Stimulated activated CD8-positive, alpha-beta memory T cell treated with anti-CD3 and anti-CD28 coated beads, Interleukin-2, amount 100 ng/mL, for 1 hour (primary cell): Measurements from ENCODE around the gene SULT4A1.

Experiments used
- DNase-seq, 2 donors: peaks; one replicate each; pipeline ENCODE4 v3.0.0-alpha.2; 2020; ENCODE audit warnings: low read depth in 2 of 2

Gene SULT4A1

DNA sequence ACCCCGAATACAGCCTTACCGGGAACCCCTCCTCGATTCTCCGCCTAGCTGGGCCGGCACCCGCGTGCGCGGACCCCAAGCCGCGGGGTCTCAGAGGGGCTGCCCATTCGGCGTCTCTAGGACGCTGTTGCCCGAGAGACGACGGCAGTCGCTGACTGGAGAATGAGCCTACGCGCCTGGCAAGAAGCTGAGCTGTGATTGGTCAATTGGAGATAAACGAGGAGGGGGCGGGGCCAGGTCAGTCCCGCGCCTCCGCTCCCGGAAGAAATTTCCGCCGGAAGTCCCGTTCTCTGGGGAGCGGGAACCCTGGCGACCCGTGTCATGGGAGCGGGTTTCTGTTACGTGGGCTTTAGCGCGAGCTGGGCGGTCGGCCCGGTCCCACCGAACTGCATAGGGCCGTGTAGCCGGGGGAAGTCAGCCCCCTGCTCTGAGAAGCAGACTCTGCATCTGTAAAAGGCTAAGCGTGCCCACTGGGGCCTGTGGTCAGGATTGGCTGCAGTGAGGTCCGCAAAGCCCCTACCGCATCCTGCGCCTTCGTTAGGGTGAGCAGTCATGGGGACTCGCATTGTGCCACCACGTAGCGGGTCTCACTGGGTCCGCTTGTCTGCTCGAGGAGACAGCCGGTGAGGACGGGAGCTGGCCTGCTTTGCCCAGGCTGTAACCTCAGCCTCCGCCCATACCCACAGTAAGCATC is 50.0 kb downstream of the SULT4A1 start, which contains the start of gene EFCAB6:
EFCAB6 (minus strand) TSS at position 157 of the 694 bp plus-strand sequence. CDS start 29,987 bp downstream, outside the sequence.
- peak; percentile 79 to 82 for DNase-seq

DNA sequence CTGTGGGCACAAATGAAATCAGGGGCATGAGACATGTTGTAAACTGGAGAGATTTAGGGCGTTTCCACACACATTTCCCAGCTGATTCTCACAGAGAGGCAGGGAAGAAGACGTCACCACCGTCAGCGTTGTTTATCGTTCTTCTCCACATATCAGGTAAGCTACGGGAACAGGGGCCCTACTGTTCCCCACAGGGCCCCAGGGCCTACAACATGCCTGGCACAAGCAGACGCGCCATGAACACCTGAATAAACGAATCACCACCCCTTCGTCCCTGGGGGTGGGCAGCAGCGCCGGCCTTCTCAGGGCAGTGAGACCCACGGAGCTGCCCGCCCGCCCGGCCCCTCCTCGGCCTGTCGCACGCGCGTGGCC is 50.5 kb downstream of the SULT4A1 start:
- DNase-seq, result no peak

DNA sequence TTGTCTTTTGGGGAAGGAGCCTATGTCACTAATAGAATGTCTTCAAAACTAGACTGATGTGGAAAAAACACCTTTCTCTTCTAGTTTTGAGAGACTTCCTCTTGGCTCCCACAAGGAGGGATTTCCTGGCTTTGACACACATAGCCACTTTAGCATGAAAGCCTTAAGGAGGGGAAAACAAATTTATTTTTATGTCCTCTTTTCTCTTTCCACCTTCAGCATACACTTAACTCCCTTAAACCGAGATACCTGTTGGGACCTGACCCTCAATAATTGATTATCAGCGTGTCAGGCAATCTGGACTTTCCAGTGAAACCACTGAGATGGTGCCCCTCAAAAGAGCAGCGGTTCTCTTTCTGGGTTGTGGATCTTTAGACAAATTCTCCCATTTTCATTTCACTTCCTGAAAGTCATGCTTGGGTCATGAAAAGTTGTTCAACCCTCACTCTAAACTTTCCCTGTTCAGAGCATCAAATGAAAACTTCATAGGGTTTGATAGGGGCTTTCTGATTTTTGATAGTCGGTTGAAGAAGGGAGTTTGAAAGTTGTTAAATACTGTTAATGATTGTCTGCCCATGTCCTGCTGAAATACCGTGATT is 59.3 kb downstream of the SULT4A1 start:
- no peak for DNase-seq

- DNase-seq, result no peak
These were observed 61.3 kb downstream of the SULT4A1 start for GRCh38 chr22:43800970-43801369.

DNA sequence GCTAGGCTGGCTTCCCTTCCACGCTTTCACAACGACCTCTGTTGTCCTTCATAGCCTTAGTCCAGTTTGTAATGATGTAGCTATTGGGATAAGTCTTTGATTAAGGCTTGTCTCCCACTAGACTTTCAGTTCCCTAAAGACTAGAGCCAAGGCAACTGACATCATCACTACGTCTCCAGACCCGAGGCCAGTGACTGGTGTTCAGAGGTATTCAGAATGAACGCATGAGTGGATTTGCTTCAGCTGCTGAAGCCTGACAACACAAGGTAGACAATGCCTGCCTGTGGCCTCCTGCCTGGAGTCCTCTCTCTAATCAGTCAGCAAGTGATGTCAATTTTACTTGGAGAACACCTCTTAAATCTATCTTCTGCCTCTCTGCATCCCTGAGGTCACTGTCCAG is 63.8 kb downstream of the SULT4A1 start:
- no peak for DNase-seq

- DNase-seq, result no peak
These were observed 65.7 kb downstream of the SULT4A1 start for GRCh38 chr22:43796567-43796966.

DNA sequence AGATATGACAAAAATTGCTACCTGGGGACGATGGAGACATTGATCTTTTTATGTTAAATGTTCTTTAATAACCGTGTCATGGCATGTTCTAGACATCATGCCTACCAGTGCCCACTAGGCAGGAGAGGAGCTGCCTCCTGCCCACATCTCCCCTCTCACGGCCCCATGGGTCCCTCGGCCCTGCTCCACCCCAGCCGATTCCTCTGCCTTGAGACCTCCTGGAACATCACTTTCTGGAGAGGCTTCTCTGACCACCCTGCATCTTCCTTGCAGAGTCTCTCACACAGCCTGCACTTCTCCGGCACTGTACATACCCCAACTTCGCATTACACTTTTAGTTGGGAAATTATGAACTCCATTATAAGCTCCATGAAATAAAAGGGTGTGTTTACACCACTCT is 67.0 kb downstream of the SULT4A1 start:
- DNase-seq, result no peak

DNA sequence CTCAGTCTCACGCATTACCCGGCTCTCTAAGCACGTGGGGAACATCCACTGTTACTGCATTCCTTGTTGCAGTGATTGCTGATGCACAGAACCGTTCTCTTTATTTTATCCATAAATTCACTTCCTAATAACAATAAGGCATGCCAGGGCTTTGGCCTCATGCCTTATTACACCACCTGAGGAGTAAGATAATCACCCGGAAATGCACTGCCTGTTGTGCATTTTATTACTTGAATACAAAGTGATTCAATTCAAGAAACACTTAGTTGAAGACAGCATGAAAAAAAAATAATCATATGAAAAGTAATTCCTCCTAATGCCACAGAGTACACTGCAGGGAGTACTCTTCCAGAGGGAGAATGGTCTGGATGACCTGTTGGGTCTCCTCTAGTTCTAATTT is 69.4 kb downstream of the SULT4A1 start:
- no peak for DNase-seq

GRCh38 chr22:43789452-43789851 is 72.9 kb downstream of the SULT4A1 start:
- no peak for DNase-seq

GRCh38 chr22:43783777-43784176 is 78.5 kb downstream of the SULT4A1 start:
- DNase-seq, result no peak

DNA sequence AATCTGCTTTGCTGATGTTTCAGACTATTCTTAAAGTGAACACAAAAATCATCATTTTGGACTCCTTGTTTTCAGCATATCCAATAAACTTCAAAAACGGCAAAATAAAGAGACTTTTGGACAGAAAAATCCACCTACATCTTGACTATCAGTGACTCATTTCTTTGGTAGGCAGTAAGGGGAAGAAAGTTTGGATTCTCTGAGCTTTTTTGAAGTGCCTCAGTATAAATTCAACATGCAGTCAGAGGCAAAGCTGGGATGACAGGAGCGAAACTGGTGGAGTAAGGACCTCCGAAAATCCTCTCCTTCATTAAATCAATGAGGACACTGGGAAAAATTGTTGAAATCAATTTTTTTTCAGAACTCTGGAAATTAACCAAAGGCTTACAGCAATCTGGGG is 79.9 kb downstream of the SULT4A1 start:
- DNase-seq, result no peak

- DNase-seq, result no peak
These were observed 85.0 kb downstream of the SULT4A1 start for GRCh38 chr22:43777286-43777685.

DNA sequence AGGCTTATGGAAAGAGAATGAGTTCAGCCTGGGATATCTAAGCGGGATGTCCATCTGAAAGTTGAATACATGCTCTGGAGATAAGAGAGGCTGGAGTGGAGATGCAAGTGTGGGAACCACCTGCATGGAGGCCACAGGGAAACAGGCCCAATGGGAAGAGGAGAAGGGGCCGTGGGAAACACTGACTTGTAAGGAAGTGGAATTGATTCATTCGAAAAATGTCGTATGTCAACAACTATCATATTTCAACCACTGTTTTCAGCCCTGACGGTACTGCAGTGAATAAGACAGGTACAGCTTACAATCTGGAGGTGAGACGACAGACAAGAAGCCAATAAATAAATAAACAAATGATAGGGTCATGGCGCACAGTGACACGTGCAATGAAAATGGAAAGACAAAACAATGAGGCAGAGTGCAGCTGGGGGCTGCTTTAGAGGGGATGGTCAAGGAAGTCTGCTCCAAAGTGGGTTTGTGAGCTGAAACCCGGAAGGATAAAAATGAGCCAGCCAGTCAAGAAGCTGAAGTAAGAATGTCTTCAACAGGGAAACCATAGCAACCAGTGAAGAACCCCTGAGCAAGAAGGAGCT is 86.1 kb downstream of the SULT4A1 start:
- DNase-seq, result no peak
